Activated B cell treated with CpG ODN at 0.5 μM for 24 hours (primary cell): ENCODE data around the gene MRPL38. TPM values are rescaled to one million over a fixed set of nuclear protein-coding genes. Genes with fewer than 3 reads are reported as not detected.
"Not testable (repeated sequence)": the region's sequence is repeated elsewhere in the genome, so short reads cannot be mapped to it uniquely, and the experiment has no call there.

Source experiments
- ATAC-seq: fragments of 200-7000 bp; cut with Tn5 transposase; one replicate; pipeline ENCODE4 v1.10.0; 2021; ENCODE audit warnings: low read depth, mild to moderate bottlenecking, moderate library complexity
- CTCF ChIA-PET: fragments of 350-600 bp; sonication (Branson Sonifier 250); formaldehyde crosslinking; loops from one replicate; lab custom pipeline; 2021; ENCODE audit warnings: antibody characterized with exemption; lab: Charles Lee
- POLR2A ChIA-PET: fragments of 350-600 bp; sonication (Branson Sonifier 250); formaldehyde crosslinking; loops from one replicate; lab custom pipeline; 2021; ENCODE audit warnings: antibody characterized with exemption; lab: Charles Lee
- DNase-seq: peaks from one replicate; pipeline ENCODE4 v3.0.0; 2022
- H3K27ac Mint-ChIP-seq: one replicate; pipeline ENCODE4 v1.8.0; 2020; ENCODE audit warnings: mixed read lengths
- H3K27me3 Mint-ChIP-seq: one replicate; pipeline ENCODE4 v1.8.0; 2021; ENCODE audit warnings: mixed read lengths
- H3K36me3 Mint-ChIP-seq: one replicate; pipeline ENCODE4 v1.8.0; 2021; ENCODE audit warnings: low read depth, mixed read lengths
- H3K4me1 Mint-ChIP-seq: one replicate; pipeline ENCODE4 v1.8.0; 2021; ENCODE audit warnings: mixed read lengths
- H3K4me3 Mint-ChIP-seq: one replicate; pipeline ENCODE4 v1.8.0; 2020; ENCODE audit warnings: mild to moderate bottlenecking, mixed read lengths
- H3K9me3 Mint-ChIP-seq: one replicate; pipeline ENCODE4 v1.8.0; 2020; ENCODE audit warnings: mixed read lengths
- CTCF ChIP-seq: fragments of 200-600 bp; IDR thresholded peaks from one replicate; pipeline ENCODE4 v1.8.0; 2022; ENCODE audit warnings: antibody characterized with exemption, mild to moderate bottlenecking
- intact Hi-C: fragments of 100-400 bp; cut with micrococcal nuclease; formaldehyde crosslinking; loops from one replicate; pipeline ENCODE4 v1.15.1; 2024
- total RNA-seq: library from RNA; stranded (reverse); gene quantifications from 2 replicates; pipeline ENCODE4 v1.2.3, GENCODE V29; 2022

Gene MRPL38
- total RNA-seq, 1 donor from 2014 or later, result 137 TPM

- H3K4me1 Mint-ChIP-seq, result peaks cover 11% of the 10 kb centered on the region
- ATAC-seq (no peak), DNase-seq (no peak)
- intact Hi-C loops, result no loop called here
- H3K36me3 Mint-ChIP-seq, result no peaks in the 10 kb centered on the region
- no peaks in the 10 kb centered on the region for H3K27me3 Mint-ChIP-seq
- ChIA-PET CTCF (no interaction called here), POLR2A (no interaction called here)
- no peaks in the 10 kb centered on the region for H3K9me3 Mint-ChIP-seq
- H3K27ac Mint-ChIP-seq, result no peak overlapping the region
- H3K4me3 Mint-ChIP-seq, result no peak overlapping the region
- TF ChIP-seq CTCF, result no peak
Observed at GRCh38 chr17:75869282-75870141, 35.2 kb downstream of the MRPL38 start.

DNA sequence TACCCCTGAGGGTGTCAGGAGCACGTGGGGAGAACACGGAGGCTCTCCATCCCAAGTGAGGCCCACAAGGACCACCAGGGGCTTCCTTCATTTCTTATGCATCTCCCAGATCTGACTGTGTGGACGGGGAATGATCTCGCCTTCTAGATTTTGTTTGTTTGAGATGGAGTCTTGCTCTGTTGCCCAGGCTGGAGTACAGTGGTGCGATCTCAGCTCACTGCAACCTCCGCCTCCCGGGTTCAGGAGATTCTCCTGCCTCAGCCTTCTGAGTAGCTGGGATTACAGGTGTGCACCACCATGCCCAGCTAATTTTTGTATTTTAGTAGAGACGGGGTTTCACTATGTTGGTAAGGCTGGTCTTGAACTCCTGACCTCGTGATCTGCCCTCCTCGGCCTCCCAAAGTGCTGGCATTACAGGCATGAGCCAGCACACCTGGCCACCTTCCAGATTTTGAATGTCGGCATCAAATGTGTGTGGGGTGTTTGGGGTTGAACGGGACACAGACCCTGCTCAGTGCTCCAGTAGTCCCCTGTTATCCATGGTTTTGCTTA, 35.9 kb downstream of the MRPL38 start:
- H3K27me3 Mint-ChIP-seq, ATAC-seq, H3K36me3 Mint-ChIP-seq, H3K27ac Mint-ChIP-seq, H3K9me3 Mint-ChIP-seq, DNase-seq, H3K4me3 Mint-ChIP-seq, intact Hi-C loops, CTCF ChIA-PET: not testable (repeated sequence)
- peaks cover 18% of the 10 kb centered on the region for H3K4me1 Mint-ChIP-seq
- POLR2A ChIA-PET, result interaction anchor here (2.1 kb wide), 1 partner anchor 13 kb away, joined by 7 read pairs; the partner anchor contains the start of gene WBP2

- POLR2A ChIA-PET, result interaction anchor here (0.7 to 3.4 kb wide), 8 partner anchors 10 to 651 kb away, joined by 3 to 27 read pairs (median 5); partner anchors contain the start of genes UNC13D and WBP2
- H3K27me3 Mint-ChIP-seq, DNase-seq, H3K36me3 Mint-ChIP-seq, intact Hi-C loops, ATAC-seq, H3K9me3 Mint-ChIP-seq, H3K4me3 Mint-ChIP-seq: not testable (repeated sequence)
- Mint-ChIP-seq H3K27ac (peak overlapping the region; percentile 86), H3K4me1 (peaks cover 25% of the 10 kb centered on the region)
- CTCF ChIA-PET, result interaction anchor here (0.7 to 2.1 kb wide), 4 partner anchors 9 to 18 kb away, joined by 3 to 9 read pairs (median 4); partner anchors contain the start of gene WBP2
Observed at GRCh38 chr17:75865404-75866188, 39.1 kb downstream of the MRPL38 start.

DNA sequence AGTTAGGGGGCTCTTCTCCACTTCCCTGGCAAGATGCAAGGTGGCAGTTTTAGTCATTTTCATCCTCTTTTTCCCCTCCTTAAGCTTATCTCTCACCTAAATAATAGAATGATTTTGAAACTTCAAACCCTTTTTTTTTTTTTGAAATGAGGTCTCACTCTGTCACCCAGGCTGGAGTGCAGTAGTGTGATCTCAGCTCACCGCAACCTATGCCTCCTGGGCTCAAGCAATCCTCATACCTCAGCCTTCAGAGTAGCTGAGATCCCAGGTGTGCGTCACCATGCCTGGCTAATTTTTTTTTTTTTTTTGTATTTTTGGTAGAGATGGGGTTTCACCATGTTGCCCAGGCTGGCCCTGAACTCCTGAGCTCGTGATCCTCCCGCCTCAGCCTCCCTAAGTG, 39.8 kb downstream of the MRPL38 start:
- H3K9me3 Mint-ChIP-seq, H3K4me3 Mint-ChIP-seq, H3K27me3 Mint-ChIP-seq, DNase-seq, H3K36me3 Mint-ChIP-seq: not testable (repeated sequence)
- H3K27ac Mint-ChIP-seq, result peak overlapping the region; percentile 86
- intact Hi-C loops, result loop anchor here (1.0 kb wide), 2 partner anchors 10 to 12 kb away; partner anchors contain the start of gene WBP2
- POLR2A ChIA-PET, result interaction anchor here (0.6 to 3.4 kb wide), 11 partner anchors 10 to 652 kb away, joined by 3 to 27 read pairs (median 4); partner anchors contain the start of genes UNC13D and WBP2
- CTCF ChIA-PET, result interaction anchor here (0.7 to 2.1 kb wide), 5 partner anchors 9 to 17 kb away, joined by 3 to 9 read pairs (median 4); partner anchors contain the start of gene WBP2
- H3K4me1 Mint-ChIP-seq, result peaks cover 25% of the 10 kb centered on the region
- ATAC-seq, result peak; percentile 13

DNA sequence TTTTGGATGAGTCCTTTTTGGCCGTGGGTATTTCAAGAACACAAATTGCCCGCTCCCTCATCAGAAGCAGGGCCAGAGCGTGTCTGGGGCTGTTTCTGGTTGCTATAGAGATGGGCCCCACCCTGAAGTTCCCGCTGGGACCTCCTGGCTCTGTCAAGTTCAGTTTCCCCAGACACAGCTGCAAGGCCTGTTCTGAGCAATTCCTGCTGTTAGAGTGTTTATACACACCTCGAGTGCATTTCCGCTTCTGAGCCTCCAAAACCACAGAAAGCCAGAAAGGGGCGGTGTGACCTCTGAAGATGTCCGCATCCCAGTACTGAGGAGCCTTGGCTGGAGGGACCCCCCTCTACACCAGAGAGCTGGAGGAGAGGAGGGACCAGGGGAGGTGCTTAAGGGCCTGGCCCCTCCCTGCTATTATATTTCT, 40.2 kb downstream of the MRPL38 start:
- ChIA-PET CTCF (interaction anchor here (0.8 to 2.1 kb wide), 4 partner anchors 8 to 17 kb away, joined by 3 to 9 read pairs (median 4); partner anchors contain the start of gene WBP2), POLR2A (interaction anchor here (0.6 to 3.4 kb wide), 9 partner anchors 9 to 85 kb away, joined by 3 to 27 read pairs (median 4); partner anchors contain the start of genes UNC13D and WBP2)
- H3K4me1 Mint-ChIP-seq, result peaks cover 27% of the 10 kb centered on the region
- DNase-seq, result peak; percentile 52
- peak overlapping the region; percentile 28 for H3K4me3 Mint-ChIP-seq
- peak; percentile 90 for ATAC-seq
- intact Hi-C loops, result loop anchor here (1.0 kb wide), 2 partner anchors 9 to 13 kb away; partner anchors contain the start of gene WBP2
- H3K27me3 Mint-ChIP-seq, result no peaks in the 10 kb centered on the region
- peak overlapping the region; percentile 86 for H3K27ac Mint-ChIP-seq
- H3K36me3 Mint-ChIP-seq, result no peaks in the 10 kb centered on the region
- H3K9me3 Mint-ChIP-seq, result no peaks in the 10 kb centered on the region
- TF ChIP-seq CTCF, result no peak

DNA sequence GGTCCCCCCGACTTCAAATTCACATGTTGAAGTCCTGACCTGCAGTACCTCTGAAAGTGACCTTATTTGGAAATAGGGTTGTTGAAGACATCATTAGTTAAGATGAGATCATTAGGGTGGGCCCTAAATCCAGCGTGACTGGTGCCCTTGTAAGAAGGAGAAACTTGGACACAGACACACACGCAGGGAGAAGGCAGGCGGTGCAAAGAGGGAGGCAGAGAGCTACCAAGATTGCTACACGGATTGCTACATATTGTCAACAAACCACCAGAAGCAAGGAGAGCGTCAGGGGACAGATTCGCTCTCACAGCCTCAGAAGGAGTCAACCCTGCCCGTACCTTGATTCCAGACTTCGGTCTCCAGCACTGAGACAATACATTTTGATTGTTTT, 42.8 kb downstream of the MRPL38 start:
- H3K9me3 Mint-ChIP-seq, result no peaks in the 10 kb centered on the region
- POLR2A ChIA-PET, result interaction anchor here (0.8 to 1.5 kb wide), 2 partner anchors 32 to 96 kb away, joined by 3 to 4 read pairs; partner anchors contain the start of gene GALK1
- no peak overlapping the region for H3K27ac Mint-ChIP-seq

GRCh38 chr17:75859358-75859757, 45.3 kb downstream of the MRPL38 start:
- peaks cover 43% of the 10 kb centered on the region for H3K4me1 Mint-ChIP-seq
- peak overlapping the region; percentile 42 for H3K27ac Mint-ChIP-seq
- not testable (repeated sequence) for ATAC-seq, H3K4me3 Mint-ChIP-seq, H3K27me3 Mint-ChIP-seq, H3K9me3 Mint-ChIP-seq, H3K36me3 Mint-ChIP-seq, DNase-seq
- intact Hi-C loops, result loop anchor here (5.0 kb wide), 3 partner anchors 413 to 677 kb away; partner anchors contain the start of genes PRPSAP1 and SUMO2
- ChIA-PET CTCF (interaction anchor here (0.7 to 1.7 kb wide), 3 partner anchors 20 to 94 kb away, joined by 3 to 12 read pairs (median 5); partner anchors contain the start of genes GALK1 and TRIM65), POLR2A (interaction anchor here (0.6 to 6.5 kb wide), 9 partner anchors 15 to 696 kb away, joined by 5 to 129 read pairs (median 10); partner anchors contain the start of genes MRPL38, TRIM47, TRIM65 and UNC13D)

More for the DNA sequence above, 42.8 kb downstream of the MRPL38 start:
- Mint-ChIP-seq H3K4me3 (no peak overlapping the region), H3K36me3 (no peaks in the 10 kb centered on the region), H3K4me1 (peaks cover 46% of the 10 kb centered on the region), H3K27me3 (no peaks in the 10 kb centered on the region)
- intact Hi-C loops, result no loop called here
- TF ChIP-seq CTCF, result no peak
- no peak for DNase-seq
- CTCF ChIA-PET, result interaction anchor here (0.7 to 1.2 kb wide), 2 partner anchors 16 to 35 kb away, joined by 3 to 4 read pairs; partner anchors contain the start of gene TRIM65
- ATAC-seq, result no peak
